Stimulated activated CD8-positive, alpha-beta memory T cell treated with anti-CD3 and anti-CD28 coated beads, Interleukin-2, amount 100 ng/mL, for 1 hour (primary cell): ENCODE data around the gene DSTN.
"Not testable (repeated sequence)": the region's sequence is repeated elsewhere in the genome, so short reads cannot be mapped to it uniquely, and the experiment has no call there.

Source experiments
- DNase-seq, 2 donors: peaks; one replicate each; pipeline ENCODE4 v3.0.0-alpha.2; 2020; ENCODE audit warnings: low read depth in 2 of 2

Gene DSTN

DNA sequence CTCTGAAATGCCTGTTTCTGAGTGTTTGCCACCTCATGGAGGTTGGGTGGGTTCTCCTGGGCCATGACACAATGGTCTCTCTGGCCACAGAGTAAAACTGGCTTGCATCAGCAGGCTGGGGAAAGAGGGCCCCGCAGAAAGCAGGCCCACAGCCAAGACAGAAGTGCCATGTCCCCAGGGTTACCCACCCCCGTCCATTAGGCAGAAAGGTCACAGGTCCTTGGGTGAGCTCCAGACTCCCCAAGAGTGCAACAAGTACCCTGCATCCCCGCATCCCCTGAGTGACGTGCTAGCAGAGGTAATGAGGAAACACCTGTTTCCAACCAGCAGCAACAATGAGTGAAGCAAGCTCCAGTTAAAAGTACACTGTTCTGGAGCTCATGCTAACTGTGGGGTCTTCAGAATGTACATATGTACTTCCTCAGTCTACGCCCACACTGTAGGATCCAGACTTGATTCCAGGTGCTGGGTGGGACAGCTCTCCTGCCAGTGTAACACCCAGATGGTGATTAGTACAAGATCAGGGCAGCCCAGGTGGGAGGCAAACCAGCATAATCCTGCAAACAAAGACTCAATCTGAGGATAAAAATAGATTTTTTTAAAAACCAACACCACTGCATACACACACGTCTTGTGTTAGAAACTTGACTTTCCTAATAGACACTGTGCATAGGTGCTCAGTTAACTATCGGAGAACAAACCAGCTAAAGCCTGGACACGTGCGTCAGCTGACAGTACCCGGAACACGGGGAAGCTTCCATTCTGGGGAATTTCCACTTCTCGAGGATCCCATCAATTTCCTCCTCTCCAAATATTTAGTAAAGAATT, 80.6 kb downstream of the DSTN start:
- no peak for DNase-seq

DNA sequence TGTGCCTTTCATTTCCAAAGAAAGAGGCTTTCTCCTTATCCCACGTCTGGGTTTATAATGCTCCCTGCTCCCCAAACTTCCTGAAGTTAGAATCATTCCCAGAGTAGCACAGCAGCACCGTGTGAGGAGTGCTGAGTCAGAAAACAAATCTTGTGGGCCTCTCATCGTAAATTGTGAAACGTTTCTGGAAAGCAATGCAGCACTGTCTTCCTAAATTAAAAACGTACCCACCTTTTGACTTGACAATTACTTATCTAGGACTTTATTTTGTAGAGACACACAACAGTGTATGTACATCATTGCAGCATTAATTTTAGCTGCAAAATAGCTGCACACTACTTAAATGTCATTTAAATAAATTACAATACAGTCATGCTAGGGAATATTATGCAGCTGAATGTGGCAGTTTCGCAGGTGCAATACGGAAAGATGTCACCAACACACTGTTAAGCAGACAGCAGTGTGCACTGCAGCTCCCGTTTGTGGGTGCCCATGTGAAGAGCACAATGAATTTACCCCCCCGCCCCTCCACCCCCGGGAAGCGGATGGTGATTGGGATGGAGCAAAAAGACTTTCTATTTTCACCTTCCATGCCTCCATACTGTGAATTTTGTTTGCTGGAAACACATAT, 81.4 kb downstream of the DSTN start:
- DNase-seq = no peak

DNA sequence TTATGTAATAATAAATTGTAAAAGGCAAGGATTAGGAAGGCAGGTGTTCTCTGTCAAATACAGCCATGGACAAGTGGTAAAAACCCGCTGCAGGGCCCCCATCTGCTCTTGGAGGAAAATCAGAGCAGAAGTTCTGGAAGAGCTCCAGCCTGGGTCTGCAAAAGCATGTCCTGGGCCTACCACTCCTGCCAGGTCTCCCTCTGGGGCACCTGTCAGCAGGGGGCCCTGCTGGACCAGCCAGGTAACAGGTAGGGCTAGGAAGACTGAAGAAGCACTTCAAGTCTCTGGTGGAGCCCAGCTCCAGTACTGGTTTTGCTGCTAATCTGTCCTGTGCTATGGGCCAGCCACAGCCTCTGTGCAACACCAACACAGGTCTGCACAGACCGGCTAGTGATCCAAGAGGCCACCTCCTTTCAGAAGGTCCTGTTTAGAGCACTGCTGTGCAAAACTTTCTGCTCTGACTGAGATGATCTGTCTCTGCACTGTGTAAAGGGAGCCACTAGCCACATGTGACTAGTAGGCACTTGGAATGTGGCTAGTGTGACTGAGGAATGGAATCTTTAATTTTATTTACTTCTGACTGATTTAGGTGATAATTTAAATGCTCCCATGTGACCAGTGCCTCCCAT, 82.0 kb downstream of the DSTN start:
- no peak for DNase-seq

DNA sequence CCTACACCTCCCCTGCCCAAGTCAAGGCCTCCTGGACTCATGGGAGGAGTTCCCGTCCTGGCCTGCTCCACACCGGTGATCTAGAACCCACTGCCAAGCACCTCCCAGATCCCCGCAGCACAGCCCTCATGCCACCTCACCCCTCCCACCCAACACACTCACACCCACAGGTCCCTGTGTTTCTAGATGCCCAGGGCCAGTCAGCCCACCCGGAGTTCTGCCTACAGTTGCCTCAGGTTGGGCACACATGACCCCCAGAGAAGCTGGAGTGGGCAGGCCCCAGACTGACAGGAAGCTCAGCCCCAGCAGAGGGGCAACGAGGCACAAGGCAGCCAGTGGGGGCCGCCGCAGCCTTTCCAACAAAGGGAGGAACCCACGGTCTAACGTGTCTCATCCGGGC, 82.5 kb downstream of the DSTN start:
- DNase-seq = no peak

DNA sequence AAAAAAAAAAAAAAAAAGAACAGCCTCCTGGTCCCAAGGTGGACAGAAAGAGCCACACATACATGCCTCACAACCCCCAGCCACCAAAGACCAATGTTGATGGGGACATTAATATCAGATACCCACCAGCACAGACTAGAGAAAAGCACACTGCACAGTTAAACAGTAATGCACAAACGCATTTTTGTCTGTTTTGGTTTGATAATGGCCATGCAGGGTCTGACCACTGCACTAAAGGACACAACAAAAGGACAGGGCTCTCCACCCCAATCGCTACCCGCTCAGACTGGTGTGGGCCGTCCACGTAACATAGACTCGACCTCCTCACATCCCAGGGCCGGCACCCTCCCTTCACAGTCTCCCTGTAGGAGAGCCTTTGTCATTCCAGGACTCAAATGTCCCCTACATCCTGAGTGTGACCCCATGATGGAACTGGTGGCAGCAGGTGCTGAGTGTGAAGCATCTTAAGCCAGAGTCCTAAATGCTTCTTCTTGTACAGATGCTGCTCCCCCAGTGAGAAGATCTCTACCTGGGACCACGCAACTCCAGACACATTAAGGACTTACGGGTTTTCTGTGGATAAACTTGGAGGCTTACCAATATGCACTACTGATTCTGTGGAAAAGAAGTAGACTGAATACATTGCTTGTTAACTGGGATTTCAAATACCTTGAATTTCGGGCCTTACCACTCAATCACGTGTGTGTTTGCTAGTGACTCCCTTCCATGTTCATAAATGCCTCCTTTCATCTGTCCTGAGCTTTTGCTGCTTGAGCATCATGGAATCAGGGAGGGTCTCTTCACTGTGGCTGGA, 84.2 kb downstream of the DSTN start:
- no peak for DNase-seq

DNA sequence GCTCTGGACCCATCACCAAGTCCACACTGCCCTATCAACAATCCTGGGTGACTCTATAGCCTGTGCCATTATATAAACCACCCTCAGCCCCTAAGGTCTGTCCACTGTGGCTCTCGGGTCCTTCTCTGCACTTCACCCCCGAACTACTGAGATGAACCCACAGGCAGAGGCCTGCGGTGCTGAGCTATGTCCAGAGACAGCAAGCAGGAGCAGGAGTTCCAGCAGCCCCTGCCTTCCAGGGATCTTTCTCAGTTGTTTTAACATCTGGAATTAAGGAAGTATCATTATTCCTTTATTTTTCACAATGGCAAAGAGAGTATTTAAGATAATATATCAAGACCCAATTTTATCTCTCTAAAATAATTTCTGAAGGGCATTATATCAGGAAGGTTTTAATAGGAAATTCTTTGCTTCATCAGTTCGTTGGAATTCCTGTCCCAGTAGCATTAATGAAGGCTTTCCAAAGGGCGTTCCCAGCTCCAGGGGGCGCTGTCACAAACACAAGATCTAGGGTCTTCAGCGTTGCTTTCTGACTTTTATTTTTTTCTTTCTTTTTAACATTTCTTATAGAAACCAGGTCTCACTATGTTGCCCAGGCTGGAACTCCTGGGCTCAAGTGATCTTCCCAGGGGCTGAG, 84.9 kb downstream of the DSTN start:
- DNase-seq = no peak

DNA sequence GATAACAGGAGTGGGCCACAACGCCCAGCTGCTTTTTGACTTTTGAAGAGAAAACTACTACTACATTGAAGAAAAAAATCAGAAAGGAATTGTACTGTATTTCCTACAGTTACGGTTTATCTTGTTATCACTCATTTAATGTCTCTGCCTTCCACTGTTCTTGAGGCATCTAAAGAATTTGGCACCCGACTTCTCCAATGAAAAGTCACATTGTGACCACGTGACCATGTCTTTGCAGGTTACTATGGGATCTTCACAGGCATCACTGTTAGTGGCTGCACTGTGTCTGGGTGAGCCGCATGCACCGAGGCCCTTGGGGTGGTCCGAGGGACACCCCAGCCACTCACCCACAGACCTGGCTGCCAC, 85.4 kb downstream of the DSTN start:
- DNase-seq = no peak

DNA sequence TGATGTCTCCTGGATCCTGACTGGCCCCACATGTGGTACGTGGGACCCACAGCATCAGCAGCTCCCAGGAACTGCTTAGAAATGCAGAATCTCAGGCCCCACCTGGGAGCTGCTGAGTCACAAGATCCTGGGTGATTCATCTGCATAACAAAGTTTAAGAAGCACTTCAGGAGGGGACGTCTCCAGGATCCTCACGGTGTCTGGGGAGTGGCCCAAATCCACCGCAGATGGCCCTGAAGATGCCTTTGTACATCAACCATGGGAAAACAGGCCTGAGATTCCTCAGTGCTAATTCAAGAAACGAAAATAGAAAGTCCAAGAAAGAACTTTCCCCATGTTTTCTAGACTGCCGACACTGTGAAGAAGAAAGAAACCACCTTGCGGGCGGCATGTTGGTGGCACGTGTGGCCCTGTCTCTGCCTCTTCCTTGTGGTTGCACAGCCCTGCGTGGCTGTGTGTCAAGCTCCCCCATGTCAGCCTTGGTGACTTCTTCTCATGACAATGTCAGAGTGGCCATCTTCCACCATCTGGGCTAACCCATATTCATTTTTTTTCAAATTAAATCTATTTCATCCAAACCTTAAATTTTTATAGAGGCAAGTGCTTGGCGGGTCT, 86.1 kb downstream of the DSTN start:
- no peak for DNase-seq

DNA sequence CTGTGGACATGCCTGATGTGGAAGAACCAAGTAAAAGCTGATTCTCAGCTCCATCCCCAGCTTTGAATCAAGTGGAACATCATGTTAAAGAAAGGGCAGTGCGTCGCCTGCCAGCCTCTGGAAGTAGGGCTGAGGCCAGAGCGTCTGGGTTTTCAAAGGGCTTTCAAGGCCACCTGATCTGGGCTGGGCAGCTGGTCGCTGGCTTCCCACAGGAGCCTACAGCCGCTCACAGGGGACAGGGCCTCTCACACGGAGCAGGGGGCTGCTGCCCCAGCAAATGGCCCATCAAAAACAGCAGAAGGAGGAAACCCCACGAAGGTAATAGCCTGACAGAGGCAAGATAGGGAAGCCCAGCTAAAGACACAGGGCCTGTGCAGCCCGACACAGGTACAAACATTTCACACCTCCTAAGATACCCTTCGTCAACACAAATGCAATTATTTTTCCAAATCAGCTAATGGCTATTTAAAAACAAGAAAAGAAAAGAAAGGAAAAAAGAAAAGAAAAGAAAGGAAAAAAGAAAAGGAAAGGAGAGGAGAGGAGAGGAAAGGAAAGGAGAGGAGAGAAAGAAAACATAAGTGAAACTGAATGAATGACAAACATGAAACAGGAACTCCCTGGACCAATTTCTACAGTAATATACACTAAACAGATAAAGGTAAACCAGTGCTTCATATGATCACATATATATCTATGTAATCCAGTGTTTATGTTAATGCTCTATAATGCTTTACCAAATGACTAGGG, 87.4 kb downstream of the DSTN start:
- no peak for DNase-seq

DNA sequence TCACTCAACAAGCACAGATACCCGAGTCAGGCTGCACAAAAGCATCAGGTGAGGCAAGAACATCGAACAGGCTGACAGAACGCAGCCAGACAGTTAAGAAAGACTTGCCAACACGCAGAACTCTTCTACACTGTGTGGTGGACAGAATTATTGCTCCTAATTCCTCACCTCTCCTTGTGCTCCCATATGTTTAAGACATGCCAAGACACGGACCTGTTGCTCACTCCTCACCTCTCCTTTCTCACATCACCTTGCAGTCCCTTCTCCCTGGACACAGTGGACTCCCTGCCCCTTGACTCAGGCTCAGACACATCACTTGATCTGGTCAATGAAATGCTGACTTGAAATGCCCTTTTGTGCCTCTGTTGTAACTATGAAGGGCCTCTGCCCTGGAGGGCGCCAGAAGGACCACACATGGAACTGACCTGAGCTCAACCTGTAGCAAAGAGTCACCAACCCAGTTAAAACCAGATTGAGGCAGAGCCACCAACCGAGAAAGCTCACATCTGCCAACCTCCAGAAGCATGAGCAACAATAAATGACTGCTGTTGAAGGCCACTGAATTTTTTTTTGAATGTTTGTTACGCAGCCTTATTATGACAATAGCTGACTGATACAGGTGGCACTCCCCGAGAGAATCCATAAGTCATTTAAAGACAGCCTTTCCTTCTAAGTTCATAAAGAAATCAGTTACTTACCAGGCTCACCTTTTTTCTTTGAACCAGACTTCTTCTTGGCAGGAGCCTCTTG, 88.2 kb downstream of the DSTN start:
- no peak for DNase-seq

DNA sequence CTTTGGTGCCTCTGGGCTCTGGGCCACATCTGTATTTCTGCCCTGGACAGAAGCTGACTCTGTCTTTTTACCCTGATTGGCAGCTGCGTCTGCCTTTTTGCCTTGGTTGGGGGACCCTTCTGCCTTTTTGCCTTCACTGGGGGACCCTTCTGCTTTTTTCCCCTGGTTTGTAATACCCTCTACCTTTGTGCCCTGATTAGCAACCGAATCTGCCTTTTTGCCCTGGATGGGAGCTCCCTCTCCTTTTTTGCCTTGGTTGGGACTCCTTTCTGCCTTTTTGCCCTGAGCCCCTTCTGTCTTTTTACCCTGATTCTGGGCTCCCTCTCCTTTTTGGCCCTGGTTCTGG, 88.7 kb downstream of the DSTN start:
- no peak for DNase-seq

DNA sequence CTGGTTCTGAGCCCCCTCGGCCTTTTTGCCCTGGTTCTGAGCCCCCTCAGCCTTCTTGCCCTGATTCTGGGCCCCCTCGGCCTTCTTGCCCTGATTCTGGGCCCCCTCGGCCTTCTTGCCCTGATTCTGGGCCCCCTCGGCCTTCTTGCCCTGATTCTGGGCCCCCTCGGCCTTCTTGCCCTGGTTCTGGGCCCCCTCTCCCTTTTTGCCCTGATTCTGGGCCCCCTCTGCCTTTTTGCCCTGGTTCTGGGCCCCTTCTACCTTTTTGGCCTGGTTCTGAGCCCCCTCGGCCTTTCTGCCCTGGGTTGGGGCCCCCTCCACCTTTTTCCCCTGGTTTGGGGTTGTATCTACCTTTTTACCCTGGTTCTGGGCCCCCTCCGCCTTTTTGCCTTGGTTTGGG, 89.5 kb downstream of the DSTN start:
- not testable (repeated sequence) for DNase-seq
